ENCODE data around the gene BCL2L1. TPM values are rescaled to one million over a fixed set of nuclear protein-coding genes. Genes with fewer than 3 reads are reported as not detected.

BCL2L1 gene
- total and polyA plus RNA-seq, 10 of the 15 experiments (the other 5 are each of a cell fraction or from before 2014, with no cell fraction given), result 0.63 to 67.7 (median 43.6) TPM

DNA sequence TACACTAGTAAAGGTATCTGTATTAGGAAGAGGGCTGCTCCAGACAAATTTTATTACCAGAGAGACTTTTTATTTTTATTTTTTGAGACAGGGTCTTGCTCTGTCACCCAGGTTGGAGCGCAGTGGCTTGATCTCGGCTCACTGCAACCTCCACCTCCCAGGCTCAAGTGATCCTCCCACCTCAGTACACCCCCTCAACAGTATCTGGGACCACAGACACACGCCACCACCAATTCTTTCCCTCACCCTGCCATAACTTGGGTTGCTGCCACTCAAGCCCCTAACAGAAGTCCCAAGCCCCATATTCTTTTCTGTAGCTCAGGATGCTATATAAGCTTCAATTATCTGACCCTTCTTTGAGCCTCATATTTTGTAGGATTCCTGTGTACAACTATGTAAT, 6.9 kb downstream of the BCL2L1 start:
- no peak overlapping the region for H3K4me3 ChIP-seq
- no peak overlapping the region for H3K27ac ChIP-seq (ENCODE audit: control insufficient read depth, insufficient read depth)
- ChIA-PET SMC1A (ENCODE audit: uncharacterized antibody, unreplicated experiment) (interaction anchor here (0.9 to 10.6 kb wide), 9 partner anchors 10 to 81 kb away, joined by 3 to 321 read pairs (median 38); no protein-coding TSS in a partner anchor), CTCF (interaction anchor here (0.9 to 12.7 kb wide), 7 partner anchors 14 to 622 kb away, joined by 5 to 531 read pairs (median 13); no protein-coding TSS in a partner anchor), RAD21 (ENCODE audit: unreplicated experiment) (interaction anchor here (0.6 to 5.8 kb wide), 12 partner anchors 9 to 168 kb away, joined by 3 to 60 read pairs (median 5); a partner anchor contains a TSS), POLR2A (interaction anchor here (0.9 to 6.1 kb wide), 5 partner anchors 10 to 31 kb away, joined by 3 to 36 read pairs (median 23); no protein-coding TSS in a partner anchor)
- H3K4me1 ChIP-seq (ENCODE audit: control insufficient read depth, insufficient read depth, low read length), result peaks cover 36% of the 10 kb centered on the region
- 38% methylated on average over 3 of the region's 3 CpGs for WGBS (ENCODE audit: insufficient coverage, insufficient replicate concordance, low lambda C conversion rate, missing lambda C conversion rate)
- no peaks in the 10 kb centered on the region for H4K20me1 ChIP-seq (ENCODE audit: control insufficient read depth, insufficient read depth)
- ATAC-seq, result no peak
- H3K4me2 ChIP-seq (ENCODE audit: control insufficient read depth, insufficient read depth), result peak overlapping the region; percentile 49
- no peak for DNase-seq (ENCODE audit: low read depth, low spot score)
- H3K9me3 ChIP-seq (replicated peaks; ENCODE audit: control insufficient read depth, insufficient read depth, low read length), result no peaks in the 10 kb centered on the region
- intact Hi-C loops (cut with micrococcal nuclease; ENCODE audit: unreplicated experiment) (no loop called here), in situ Hi-C loops (cut with MboI) (no loop called here)
- no TSS peak for BruUV-seq (replicated peaks)
- no peaks in the 10 kb centered on the region for H3K27me3 ChIP-seq (replicated peaks in 1 of 2; ENCODE audit: control insufficient read depth in 2 of 2, insufficient read depth in 2 of 2, low read length in 1 of 2)
- no peak overlapping the region for H3K9ac ChIP-seq (ENCODE audit: control insufficient read depth, insufficient read depth, low read length)
- H2AFZ ChIP-seq (ENCODE audit: control insufficient read depth, low read depth, low read length), result no peak overlapping the region
- peaks cover 86% of the 10 kb centered on the region for H3K79me2 ChIP-seq (ENCODE audit: control insufficient read depth, insufficient read depth, low read length)
- TF ChIP-seq PKNOX1 (IDR thresholded peaks at IDR 0.05) (0 out of 2 replicates have a peak, but pooled peaks have one; percentile 10), LARP7 (IDR thresholded peaks at IDR 0.05) (no peak)
- FAIRE-seq, result no peak
- peaks cover 4 to 13% of the 10 kb centered on the region in 2 experiments for H3K36me3 ChIP-seq (ENCODE audit: control insufficient read depth in 2 of 2, insufficient read depth in 2 of 2, low read length in 1 of 2)
